B cell (primary cell): ENCODE results near the gene TCF7L1.

Source experiments
- CTCF ChIP-seq: fragments of 200-600 bp; IDR thresholded peaks from one replicate; pipeline ENCODE4 v1.8.0; 2022; ENCODE audit warnings: antibody characterized with exemption, mild to moderate bottlenecking
- EZH2 ChIP-seq: IDR thresholded peaks from 2 replicates; pipeline ENCODE4 v1.6.1; 2012; ENCODE audit warnings: borderline replicate concordance, low read depth, mild to moderate bottlenecking, moderate library complexity, low read length; ENCODE audit not compliant: insufficient read depth, poor library complexity, severe bottlenecking

GRCh38 chr2:85263591-85263990 is 130.4 kb downstream of the TCF7L1 start:
- no peak for TF ChIP-seq CTCF
- TF ChIP-seq EZH2: no peak
